Activated CD4-positive, alpha-beta T cell treated with anti-CD3 and anti-CD28 coated beads for 36 hours (primary cell): ENCODE results near the gene RNMT. TPM values are rescaled to one million over a fixed set of nuclear protein-coding genes. Genes with fewer than 3 reads are reported as not detected.
"Not testable (repeated sequence)": the region's sequence is repeated elsewhere in the genome, so short reads cannot be mapped to it uniquely, and the experiment has no call there.

ENCODE experiments used
- ATAC-seq: fragments of 200-7000 bp; cut with Tn5 transposase; one replicate; pipeline ENCODE4 v1.10.0; 2021; ENCODE audit warnings: mild to moderate bottlenecking, moderate library complexity
- CTCF ChIA-PET: fragments of 350-600 bp; sonication (Branson Sonifier 250); formaldehyde crosslinking; loops from one replicate; lab custom pipeline; 2021; ENCODE audit warnings: antibody characterized with exemption; lab: Charles Lee
- POLR2A ChIA-PET: fragments of 350-600 bp; sonication (Branson Sonifier 250); formaldehyde crosslinking; loops from one replicate; lab custom pipeline; 2021; ENCODE audit warnings: antibody characterized with exemption, inconsistent platforms; lab: Charles Lee
- DNase-seq: peaks from one replicate; pipeline ENCODE4 v3.0.0-alpha.2; 2020
- H3K27ac Mint-ChIP-seq: one replicate; pipeline ENCODE4 v1.8.0; 2021; ENCODE audit warnings: mixed read lengths
- H3K27me3 Mint-ChIP-seq: one replicate; pipeline ENCODE4 v1.8.0; 2021; ENCODE audit warnings: mixed read lengths
- H3K36me3 Mint-ChIP-seq: one replicate; pipeline ENCODE4 v1.8.0; 2021; ENCODE audit warnings: low read depth, mixed read lengths
- H3K4me1 Mint-ChIP-seq: one replicate; pipeline ENCODE4 v1.8.0; 2021; ENCODE audit warnings: mixed read lengths
- H3K4me3 Mint-ChIP-seq: one replicate; pipeline ENCODE4 v1.8.0; 2021; ENCODE audit warnings: mild to moderate bottlenecking, moderate library complexity, mixed read lengths
- H3K9me3 Mint-ChIP-seq: one replicate; pipeline ENCODE4 v1.8.0; 2021; ENCODE audit warnings: low read depth, mixed read lengths
- intact Hi-C, 2 experiments: fragments of 100-400 bp; cut with DNase I in 1 of 2; cut with micrococcal nuclease in 1 of 2; formaldehyde crosslinking; loops; one replicate each; pipeline versions ENCODE4 v1.14.2 to v1.15.1; 2022 to 2024; cut with DNase I, micrococcal nuclease
- total RNA-seq, 2 experiments: library from RNA; stranded (reverse); gene quantifications; one replicate each; pipeline ENCODE4 v1.2.3, GENCODE V29; 2021

RNMT gene
- total RNA-seq, 2 experiments from 2014 or later, result 61.2 to 64.3 TPM

- DNase-seq (no peak), ATAC-seq (no peak)
- Mint-ChIP-seq H3K9me3 (no peaks in the 10 kb centered on the region), H3K36me3 (peaks cover 68% of the 10 kb centered on the region), H3K4me3 (no peak overlapping the region), H3K4me1 (peaks cover 2% of the 10 kb centered on the region), H3K27me3 (no peaks in the 10 kb centered on the region), H3K27ac (no peak overlapping the region)
- CTCF ChIA-PET, result interaction anchor here (1.2 kb wide), 1 partner anchor 524 kb away, joined by 3 read pairs; no protein-coding TSS in a partner anchor
- intact Hi-C loops, result loop anchor here (5.0 to 10.0 kb wide), 2 partner anchors 52 to 59 kb away; no protein-coding TSS in a partner anchor
- POLR2A ChIA-PET, result interaction anchor here (0.7 kb wide), 1 partner anchor 622 kb away, joined by 3 read pairs; no protein-coding TSS in a partner anchor
Observed at GRCh38 chr18:13745696-13746095, 19.2 kb downstream of the RNMT start.

- H3K9me3 Mint-ChIP-seq, result peaks cover 2% of the 10 kb centered on the region
- DNase-seq, result no peak
- no peak overlapping the region for H3K4me3 Mint-ChIP-seq
- no peak for ATAC-seq
- intact Hi-C loops, result loop anchor here (5.0 to 10.0 kb wide), 2 partner anchors 51 to 58 kb away; no protein-coding TSS in a partner anchor
- ChIA-PET POLR2A (no interaction called here), CTCF (interaction anchor here (1.2 kb wide), 1 partner anchor 525 kb away, joined by 3 read pairs; no protein-coding TSS in a partner anchor)
- H3K27ac Mint-ChIP-seq, result no peak overlapping the region
- peaks cover 72% of the 10 kb centered on the region for H3K36me3 Mint-ChIP-seq
- H3K27me3 Mint-ChIP-seq, result no peaks in the 10 kb centered on the region
- H3K4me1 Mint-ChIP-seq, result no peaks in the 10 kb centered on the region
Observed at GRCh38 chr18:13746633-13747032, 20.2 kb downstream of the RNMT start.

GRCh38 chr18:13751599-13751998 is 25.1 kb downstream of the RNMT start:
- H3K4me3 Mint-ChIP-seq, ATAC-seq, H3K9me3 Mint-ChIP-seq, CTCF ChIA-PET, POLR2A ChIA-PET, DNase-seq, intact Hi-C loops, H3K4me1 Mint-ChIP-seq, H3K27ac Mint-ChIP-seq, H3K27me3 Mint-ChIP-seq: not testable (repeated sequence)
- peaks cover 75% of the 10 kb centered on the region for H3K36me3 Mint-ChIP-seq

GRCh38 chr18:13756261-13756660 is 29.8 kb downstream of the RNMT start:
- CTCF ChIA-PET, result no interaction called here
- H3K4me3 Mint-ChIP-seq, result no peak overlapping the region

GRCh38 chr18:13756671-13757070 is 30.2 kb downstream of the RNMT start:
- DNase-seq (no peak), ATAC-seq (no peak)
- Mint-ChIP-seq H3K27ac (no peak overlapping the region), H3K9me3 (no peaks in the 10 kb centered on the region), H3K4me1 (no peaks in the 10 kb centered on the region), H3K27me3 (no peaks in the 10 kb centered on the region), H3K4me3 (no peak overlapping the region), H3K36me3 (peaks cover 77% of the 10 kb centered on the region)
- POLR2A ChIA-PET, result no interaction called here
- intact Hi-C loops, result no loop called here
- CTCF ChIA-PET, result no interaction called here

More at GRCh38 chr18:13756261-13756660, 29.8 kb downstream of the RNMT start:
- no peaks in the 10 kb centered on the region for H3K27me3 Mint-ChIP-seq
- H3K36me3 Mint-ChIP-seq, result peaks cover 77% of the 10 kb centered on the region
- no peaks in the 10 kb centered on the region for H3K4me1 Mint-ChIP-seq
- no peak for ATAC-seq
- no peak overlapping the region for H3K27ac Mint-ChIP-seq
- intact Hi-C loops, result no loop called here
- H3K9me3 Mint-ChIP-seq, result peaks cover under 1% of the 10 kb centered on the region
- DNase-seq, result no peak
- POLR2A ChIA-PET, result no interaction called here

GRCh38 chr18:13758622-13759021 is 32.1 kb downstream of the RNMT start:
- DNase-seq, result no peak
- ChIA-PET CTCF (interaction anchor here (1.4 kb wide), 1 partner anchor 22 kb away, joined by 3 read pairs; no protein-coding TSS in a partner anchor), POLR2A (interaction anchor here (0.9 kb wide), 1 partner anchor 867 kb away, joined by 3 read pairs; no protein-coding TSS in a partner anchor)
- intact Hi-C loops, result no loop called here
- Mint-ChIP-seq H3K27ac (no peak overlapping the region), H3K9me3 (peaks cover 9% of the 10 kb centered on the region), H3K4me3 (no peak overlapping the region), H3K4me1 (no peaks in the 10 kb centered on the region), H3K36me3 (peaks cover 82% of the 10 kb centered on the region), H3K27me3 (no peaks in the 10 kb centered on the region)
- ATAC-seq, result no peak

- H3K27ac Mint-ChIP-seq, result no peak overlapping the region
- intact Hi-C loops, result no loop called here
- no peaks in the 10 kb centered on the region for H3K27me3 Mint-ChIP-seq
- DNase-seq (no peak), ATAC-seq (no peak)
- ChIA-PET POLR2A (no interaction called here), CTCF (interaction anchor here (1.8 kb wide), 1 partner anchor 14 kb away, joined by 4 read pairs; no protein-coding TSS in a partner anchor)
- H3K36me3 Mint-ChIP-seq, result peaks cover 85% of the 10 kb centered on the region
- H3K4me1 Mint-ChIP-seq, result no peaks in the 10 kb centered on the region
- peaks cover 19% of the 10 kb centered on the region for H3K9me3 Mint-ChIP-seq
- H3K4me3 Mint-ChIP-seq, result no peak overlapping the region
Observed at GRCh38 chr18:13760047-13760446, 33.6 kb downstream of the RNMT start.

GRCh38 chr18:13762690-13763439 is 36.4 kb downstream of the RNMT start:
- H3K4me1 Mint-ChIP-seq, result no peaks in the 10 kb centered on the region
- CTCF ChIA-PET, result interaction anchor here (0.9 kb wide), 1 partner anchor 50 kb away, joined by 3 read pairs; no protein-coding TSS in a partner anchor
- POLR2A ChIA-PET, result no interaction called here
- no peak overlapping the region for H3K4me3 Mint-ChIP-seq
- H3K27ac Mint-ChIP-seq, result no peak overlapping the region
- H3K9me3 Mint-ChIP-seq, result peaks cover 35% of the 10 kb centered on the region
- no peak for ATAC-seq
- no peaks in the 10 kb centered on the region for H3K27me3 Mint-ChIP-seq
- peaks cover 62% of the 10 kb centered on the region for H3K36me3 Mint-ChIP-seq
- intact Hi-C loops, result no loop called here
- DNase-seq, result no peak

GRCh38 chr18:13775058-13775457 is 48.6 kb downstream of the RNMT start:
- ATAC-seq (no peak), DNase-seq (no peak)
- ChIA-PET POLR2A (no interaction called here), CTCF (interaction anchor here (1.6 kb wide), 1 partner anchor 15 kb away, joined by 4 read pairs; no protein-coding TSS in a partner anchor)
- Mint-ChIP-seq H3K36me3 (no peaks in the 10 kb centered on the region), H3K4me1 (no peaks in the 10 kb centered on the region), H3K27me3 (peaks cover 10% of the 10 kb centered on the region), H3K27ac (no peak overlapping the region), H3K9me3 (peaks cover 10% of the 10 kb centered on the region), H3K4me3 (no peak overlapping the region)
- intact Hi-C loops, result no loop called here

GRCh38 chr18:13791181-13791580 is 64.7 kb downstream of the RNMT start:
- Mint-ChIP-seq H3K27me3 (peaks cover 9% of the 10 kb centered on the region), H3K9me3 (peaks cover 2% of the 10 kb centered on the region), H3K27ac (no peak overlapping the region), H3K4me1 (no peaks in the 10 kb centered on the region), H3K4me3 (no peak overlapping the region), H3K36me3 (no peaks in the 10 kb centered on the region)
- intact Hi-C loops, result loop anchor here in 1 of 2 experiments (10.0 kb wide), 1 partner anchor 64 kb away; no protein-coding TSS in a partner anchor
- POLR2A ChIA-PET, result no interaction called here
- DNase-seq (no peak), ATAC-seq (no peak)
- CTCF ChIA-PET, result no interaction called here

GRCh38 chr18:13793819-13794218 is 67.3 kb downstream of the RNMT start:
- H3K4me1 Mint-ChIP-seq, result no peaks in the 10 kb centered on the region
- ATAC-seq, result no peak
- intact Hi-C loops, result loop anchor here in 1 of 2 experiments (10.0 kb wide), 1 partner anchor 61 kb away; no protein-coding TSS in a partner anchor
- ChIA-PET POLR2A (no interaction called here), CTCF (no interaction called here)
- H3K4me3 Mint-ChIP-seq, result no peak overlapping the region
- H3K36me3 Mint-ChIP-seq, result no peaks in the 10 kb centered on the region
- no peak overlapping the region for H3K27ac Mint-ChIP-seq
- no peaks in the 10 kb centered on the region for H3K9me3 Mint-ChIP-seq
- DNase-seq, result no peak
- H3K27me3 Mint-ChIP-seq, result peaks cover 16% of the 10 kb centered on the region
